Measurements from ENCODE around the gene RPL19. TPM values are rescaled to one million over a fixed set of nuclear protein-coding genes. Genes with fewer than 3 reads are reported as not detected.
"Not testable (repeated sequence)": the region's sequence is repeated elsewhere in the genome, so short reads cannot be mapped to it uniquely, and the experiment has no call there.

The RPL19 gene
- total RNA-seq, 1 donor: 2,108 TPM

GRCh38 chr17:39166437-39167335, 33.4 kb upstream of the RPL19 start:
- no peak for DNase-seq (ENCODE audit: low read depth)
- H3K4me3 ChIP-seq (ENCODE audit: low read depth, low read length): no peak overlapping the region
- TF ChIP-seq CTCF (IDR thresholded peaks at IDR 0.05; ENCODE audit: insufficient read depth, low read length): no peak

- DNase-seq (ENCODE audit: low read depth): no peak
- TF ChIP-seq CTCF (IDR thresholded peaks at IDR 0.05; ENCODE audit: insufficient read depth, low read length): no peak
- no peak overlapping the region for H3K4me3 ChIP-seq (ENCODE audit: low read depth, low read length)
Measured at GRCh38 chr17:39167476-39167875, 32.6 kb upstream of the RPL19 start.

- not testable (repeated sequence) for H3K4me3 ChIP-seq (ENCODE audit: low read depth, low read length); DNase-seq (ENCODE audit: low read depth)
Measured at GRCh38 chr17:39168503-39168902, 31.6 kb upstream of the RPL19 start.

GRCh38 chr17:39169101-39169500, 31.0 kb upstream of the RPL19 start:
- DNase-seq (ENCODE audit: low read depth): no peak
- no peak overlapping the region for H3K4me3 ChIP-seq (ENCODE audit: low read depth, low read length)
- TF ChIP-seq CTCF (IDR thresholded peaks at IDR 0.05; ENCODE audit: insufficient read depth, low read length): no peak

- no peak overlapping the region for H3K4me3 ChIP-seq (ENCODE audit: low read depth, low read length)
- DNase-seq (ENCODE audit: low read depth): no peak
- TF ChIP-seq CTCF (IDR thresholded peaks at IDR 0.05; ENCODE audit: insufficient read depth, low read length): no peak
Measured at GRCh38 chr17:39169518-39169917, 30.6 kb upstream of the RPL19 start.

- DNase-seq (ENCODE audit: low read depth): no peak
- no peak overlapping the region for H3K4me3 ChIP-seq (ENCODE audit: low read depth, low read length)
- no peak for TF ChIP-seq CTCF (IDR thresholded peaks at IDR 0.05; ENCODE audit: insufficient read depth, low read length)
Measured at GRCh38 chr17:39170109-39170508, 30.0 kb upstream of the RPL19 start.

GRCh38 chr17:39170558-39170957, 29.5 kb upstream of the RPL19 start:
- no peak for TF ChIP-seq CTCF (IDR thresholded peaks at IDR 0.05; ENCODE audit: insufficient read depth, low read length)
- no peak for DNase-seq (ENCODE audit: low read depth)
- H3K4me3 ChIP-seq (ENCODE audit: low read depth, low read length): no peak overlapping the region
